OCI-LY7 (cell line): ENCODE measurements around the gene B3GLCT.

Experiments used
- EZH2phosphoT487 ChIP-seq: fragments of 200-600 bp; sonication (generic); IDR thresholded peaks from 2 replicates; pipeline ENCODE4 v1.6.1; 2018; ENCODE audit warnings: low read depth, borderline replicate concordance, mild to moderate bottlenecking, mixed run types, antibody characterized with exemption, low read length, moderate library complexity, mixed read lengths
- TF ChIP-seq, protein P1 (sequence below): fragments of 200-600 bp; sonication (generic); conservative IDR thresholded peaks from 2 replicates; pipeline ENCODE4 v1.5.1; 2014; ENCODE audit warnings: mild to moderate bottlenecking, antibody characterized with exemption, low read length, moderate library complexity, mixed read lengths

- TF ChIP-seq, protein P1, sequence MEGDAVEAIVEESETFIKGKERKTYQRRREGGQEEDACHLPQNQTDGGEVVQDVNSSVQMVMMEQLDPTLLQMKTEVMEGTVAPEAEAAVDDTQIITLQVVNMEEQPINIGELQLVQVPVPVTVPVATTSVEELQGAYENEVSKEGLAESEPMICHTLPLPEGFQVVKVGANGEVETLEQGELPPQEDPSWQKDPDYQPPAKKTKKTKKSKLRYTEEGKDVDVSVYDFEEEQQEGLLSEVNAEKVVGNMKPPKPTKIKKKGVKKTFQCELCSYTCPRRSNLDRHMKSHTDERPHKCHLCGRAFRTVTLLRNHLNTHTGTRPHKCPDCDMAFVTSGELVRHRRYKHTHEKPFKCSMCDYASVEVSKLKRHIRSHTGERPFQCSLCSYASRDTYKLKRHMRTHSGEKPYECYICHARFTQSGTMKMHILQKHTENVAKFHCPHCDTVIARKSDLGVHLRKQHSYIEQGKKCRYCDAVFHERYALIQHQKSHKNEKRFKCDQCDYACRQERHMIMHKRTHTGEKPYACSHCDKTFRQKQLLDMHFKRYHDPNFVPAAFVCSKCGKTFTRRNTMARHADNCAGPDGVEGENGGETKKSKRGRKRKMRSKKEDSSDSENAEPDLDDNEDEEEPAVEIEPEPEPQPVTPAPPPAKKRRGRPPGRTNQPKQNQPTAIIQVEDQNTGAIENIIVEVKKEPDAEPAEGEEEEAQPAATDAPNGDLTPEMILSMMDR, result no peak
- TF ChIP-seq EZH2phosphoT487, result no peak
Observed at GRCh38 chr13:31261241-31261640, 61.5 kb downstream of the B3GLCT start.
